Esophagus muscularis mucosa (tissue), 4 donors: ENCODE measurements around the gene PC. TPM values are rescaled to one million over a fixed set of nuclear protein-coding genes. Genes with fewer than 3 reads are reported as not detected.
"Not testable (repeated sequence)": the region's sequence is repeated elsewhere in the genome, so short reads cannot be mapped to it uniquely, and the experiment has no call there.

Experiments
- DNase-seq: peaks from one replicate; pipeline ENCODE4 v3.0.0-alpha.2; 2017; ENCODE audit errors: extremely low spot score
- H3K27ac ChIP-seq, 4 donors: fragments of 200-600 bp; sonication (generic); replicated peaks in 1 of 4; 1 replicate in 3 of 4; 2 replicates in 1 of 4; pipeline ENCODE4 v1.5.1; 2016 to 2019; ENCODE audit warnings: mild to moderate bottlenecking in 1 of 4
- H3K27me3 ChIP-seq, 4 donors: fragments of 200-600 bp; sonication (generic); one replicate each; pipeline versions ENCODE4 v1.5.1 to v1.6.0; 2016 to 2019
- H3K36me3 ChIP-seq, 4 donors: fragments of 200-600 bp; sonication (generic); one replicate each; pipeline ENCODE4 v1.5.1; 2016 to 2019
- H3K4me1 ChIP-seq, 4 donors: fragments of 200-600 bp; sonication (generic); one replicate each; pipeline ENCODE4 v1.5.1; 2016 to 2019
- H3K4me3 ChIP-seq, 4 donors: fragments of 200-600 bp; sonication (generic); 1 replicate in 2 of 4; 2 replicates in 2 of 4; pipeline ENCODE4 v1.5.1; 2016 to 2019; ENCODE audit warnings: mild to moderate bottlenecking in 4 of 4, moderate library complexity in 1 of 4
- H3K9me3 ChIP-seq, 4 donors: fragments of 200-600 bp; sonication (generic); 1 replicate in 3 of 4; 2 replicates in 1 of 4; pipeline ENCODE4 v1.5.1; 2016 to 2019
- CTCF ChIP-seq, 3 experiments: fragments of 200-600 bp in 2 of 3; fragments of 450-650 bp in 1 of 3; sonication (generic) in 2 of 3; IDR thresholded peaks; one replicate each; pipeline ENCODE4 v1.5.1; 2017 to 2019; ENCODE audit warnings: antibody characterized with exemption in 3 of 3, mild to moderate bottlenecking in 2 of 3, moderate library complexity in 1 of 3
- EP300 ChIP-seq: sonication (generic); formaldehyde crosslinking; IDR thresholded peaks from one replicate; pipeline ENCODE4 v1.6.1; 2017; ENCODE audit warnings: antibody characterized with exemption
- POLR2A ChIP-seq: fragments of 450-650 bp; IDR thresholded peaks from one replicate; pipeline ENCODE4 v1.6.1; 2017; ENCODE audit warnings: antibody characterized with exemption, moderate library complexity, mild to moderate bottlenecking, low read depth
- POLR2AphosphoS5 ChIP-seq, 2 donors: sonication (generic); formaldehyde crosslinking; IDR thresholded peaks; one replicate each; pipeline ENCODE4 v1.6.1; 2017; ENCODE audit warnings: antibody characterized with exemption in 2 of 2
- WGBS: methylation state at CpG from one replicate; pipeline ENCODE4 v1.1.5; 2018; 5-methylcytosine and 5-hydroxymethylcytosine counted together
- intact Hi-C: fragments of 100-400 bp; cut with DNase I; formaldehyde crosslinking; loops from one replicate; pipeline ENCODE4 v1.15.1; 2023
- small RNA-seq, 3 donors: library from RNA; depleted of rRNA; stranded (forward); fragments of <200 nt; gene quantifications; one replicate each; pipeline ENCODE3, GENCODE V24; 2016
- total RNA-seq, 4 donors: library from RNA; depleted of rRNA; stranded (reverse); fragments of >200 nt; gene quantifications; one replicate each; pipeline versions ENCODE4 v1.1.0 to v1.2.1, GENCODE V29; 2016

The PC gene
- total RNA-seq, 4 donors from 2014 or later = 2.1 to 5.5 (median 5.1) TPM

- DNase-seq = no peak
- no peaks in the 10 kb centered on the region for H3K27me3 ChIP-seq
- H3K9me3 ChIP-seq = no peaks in the 10 kb centered on the region
- peaks cover 0 to 15% (median 0%) of the 10 kb centered on the region in 4 donors for H3K36me3 ChIP-seq
- H3K4me1 ChIP-seq = no peaks in the 10 kb centered on the region
- 96% methylated on average over 3 of the region's 3 CpGs for WGBS
- intact Hi-C loops = no loop called here
- TF ChIP-seq POLR2A = no peak
- TF ChIP-seq EP300 = no peak
- TF ChIP-seq POLR2AphosphoS5 (IDR thresholded peaks at IDR 0.05) = no peak
- no peak for TF ChIP-seq CTCF (IDR thresholded peaks at IDR 0.05)
- H3K4me3 ChIP-seq = no peak overlapping the region
- no peak overlapping the region for H3K27ac ChIP-seq
Observed at GRCh38 chr11:66809592-66809991, 148.6 kb downstream of the PC start.

GRCh38 chr11:66800720-66801428, 157.3 kb downstream of the PC start:
- 97% methylated on average over 5 of the region's 5 CpGs for WGBS
- Histone ChIP-seq H3K27me3 (no peaks in the 10 kb centered on the region), H3K27ac (no peak overlapping the region), H3K36me3 (peaks cover 0 to 27% (median 0%) of the 10 kb centered on the region in 4 donors), H3K9me3 (no peaks in the 10 kb centered on the region), H3K4me1 (no peaks in the 10 kb centered on the region), H3K4me3 (no peak overlapping the region)
- DNase-seq = no peak
- no peak for TF ChIP-seq POLR2AphosphoS5 (IDR thresholded peaks at IDR 0.05)
- TF ChIP-seq CTCF (IDR thresholded peaks at IDR 0.05) = no peak
- no peak for TF ChIP-seq POLR2A
- TF ChIP-seq EP300 = no peak
- intact Hi-C loops = no loop called here

DNA sequence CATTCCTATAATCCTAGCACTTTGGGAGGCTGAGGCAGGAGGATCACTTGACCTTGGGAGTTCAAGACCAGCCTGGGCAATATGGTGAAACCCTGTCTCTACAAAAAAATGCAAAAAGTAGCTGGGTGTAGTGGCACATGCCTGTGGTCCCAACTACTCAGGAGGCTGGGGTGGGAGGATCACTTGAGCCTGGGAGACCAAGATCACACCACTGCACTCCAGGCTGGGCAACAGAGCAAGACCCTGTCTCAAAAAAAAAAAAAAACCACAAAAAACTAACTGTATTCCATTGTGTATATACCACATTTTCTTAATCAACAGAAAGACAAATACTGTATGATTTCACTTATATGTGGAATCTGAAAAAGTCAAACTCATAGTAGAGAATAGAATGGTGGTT, 158.4 kb downstream of the PC start:
- H3K27ac ChIP-seq, H3K27me3 ChIP-seq, H3K4me1 ChIP-seq, DNase-seq, H3K4me3 ChIP-seq, intact Hi-C loops, H3K9me3 ChIP-seq: not testable (repeated sequence)
- peaks cover 0 to 20% (median 0%) of the 10 kb centered on the region in 4 donors for H3K36me3 ChIP-seq

Small RNAs within 50 kb of the gene (small RNA-seq; reads per million reads assigned to genes)
- 0 to 0.17 (median 0) reads per million in 3 donors for gene MIR3163
- gene RNU7-23P = 0 reads per million in 3 donors

Other genes starting within 250 kb of the PC start
- gene SPTBN2, start 229.2 kb downstream of the PC start, total RNA-seq = 10 to 100 TPM in 2 of 4 donors, 1 to 10 TPM in 2; 3.3 to 12.5 (median 10.0) TPM
- 10 to 100 TPM in 3 of 4 donors, 1 to 10 TPM in 1; 8.7 to 18.2 (median 13.0) TPM for gene RCE1, start 114.9 kb downstream of the PC start, total RNA-seq
- gene LRFN4, start 101.3 kb downstream of the PC start, total RNA-seq = 10 to 100 TPM in 2 of 4 donors, 1 to 10 TPM in 2; 8.7 to 21.9 (median 13.1) TPM
- gene C11orf86, start 16.9 kb upstream of the PC start, total RNA-seq = not detected
- under 1 TPM in 1 of 4 donors, not detected in 3; 0.13 TPM for gene SYT12, start 64.8 kb upstream of the PC start, total RNA-seq
- gene RHOD, start 98.5 kb upstream of the PC start, total RNA-seq = 10 to 100 TPM; 14.4 to 34.7 (median 20.4) TPM
- 10 to 100 TPM; 44.9 to 69.5 (median 51.4) TPM for gene KDM2A, start 160.9 kb upstream of the PC start, total RNA-seq